Activated CD8-positive, alpha-beta memory T cell treated with anti-CD3 and anti-CD28 coated beads for 36 hours (primary cell): ENCODE data around the gene C17orf67. TPM values are rescaled to one million over a fixed set of nuclear protein-coding genes. Genes with fewer than 3 reads are reported as not detected.
"Not testable (repeated sequence)": the region's sequence is repeated elsewhere in the genome, so short reads cannot be mapped to it uniquely, and the experiment has no call there.

Source experiments
- CTCF ChIA-PET: fragments of 350-600 bp; sonication (Branson Sonifier 250); formaldehyde crosslinking; loops from one replicate; lab custom pipeline; 2021; ENCODE audit warnings: antibody characterized with exemption; lab: Charles Lee
- POLR2A ChIA-PET: fragments of 350-600 bp; sonication (Branson Sonifier 250); formaldehyde crosslinking; loops from one replicate; lab custom pipeline; 2021; ENCODE audit warnings: antibody characterized with exemption; lab: Charles Lee
- total RNA-seq, 2 experiments: library from RNA; stranded (reverse); gene quantifications; one replicate each; pipeline ENCODE4 v1.2.3, GENCODE V29; 2021

The C17orf67 gene
- total RNA-seq, 2 experiments from 2014 or later = 2.3 to 3.3 TPM

- POLR2A ChIA-PET, CTCF ChIA-PET: not testable (repeated sequence)
Observed at GRCh38 chr17:56757611-56758010, 76.1 kb downstream of the C17orf67 start.

GRCh38 chr17:56756536-56756935 lies 77.2 kb downstream of the C17orf67 start:
- ChIA-PET CTCF (no interaction called here), POLR2A (no interaction called here)

- ChIA-PET POLR2A (no interaction called here), CTCF (no interaction called here)
Observed at GRCh38 chr17:56755310-56755709, 78.4 kb downstream of the C17orf67 start.

GRCh38 chr17:56754523-56755208 lies 79.1 kb downstream of the C17orf67 start:
- CTCF ChIA-PET = no interaction called here
- POLR2A ChIA-PET = no interaction called here

- ChIA-PET POLR2A (no interaction called here), CTCF (no interaction called here)
Observed at GRCh38 chr17:56752263-56752836, 81.4 kb downstream of the C17orf67 start.

- POLR2A ChIA-PET = no interaction called here
Observed at GRCh38 chr17:56751145-56751738, 82.5 kb downstream of the C17orf67 start.

GRCh38 chr17:56744721-56745120 lies 89.0 kb downstream of the C17orf67 start:
- CTCF ChIA-PET = no interaction called here
- POLR2A ChIA-PET = no interaction called here

More at GRCh38 chr17:56751145-56751738, 82.5 kb downstream of the C17orf67 start:
- CTCF ChIA-PET = no interaction called here

GRCh38 chr17:56742601-56743000 lies 91.1 kb downstream of the C17orf67 start:
- ChIA-PET CTCF (no interaction called here), POLR2A (no interaction called here)

Other genes with a start within 250 kb of the C17orf67 start
- gene NOG, start 240.2 kb downstream of the C17orf67 start, total RNA-seq = under 1 TPM in 1 of 2 experiments, not detected in 1; 0.15 TPM
- gene DGKE, start 231 bp upstream of the C17orf67 start, total RNA-seq = 10 to 100 TPM; 30.7 to 33.9 TPM
- gene TRIM25, start 80.1 kb upstream of the C17orf67 start, total RNA-seq = 10 to 100 TPM; 65.5 to 65.6 TPM
- 10 to 100 TPM; 21.5 to 22.5 TPM for gene COIL, start 127.1 kb upstream of the C17orf67 start, total RNA-seq
- gene SCPEP1, start 144.2 kb upstream of the C17orf67 start, total RNA-seq = 10 to 100 TPM; 24.4 to 25.6 TPM